Measurements from ENCODE around the gene CENPU. TPM values are rescaled to one million over a fixed set of nuclear protein-coding genes. Genes with fewer than 3 reads are reported as not detected.

CENPU gene
- total and polyA plus RNA-seq, 2 donors (not counting 1 experiment from before 2014, with no cell fraction given): 1.6 to 2.1 TPM

GRCh38 chr4:184649971-184650855 lies 83.7 kb downstream of the CENPU start:
- H3K4me2 ChIP-seq (replicated peaks; ENCODE audit: low read depth, low read length, poor library complexity, severe bottlenecking): peak overlapping the region; percentile 93
- ChIA-PET POLR2A (interaction anchor here (0.6 to 2.5 kb wide), 6 partner anchors 56 to 386 kb away, joined by 3 to 23 read pairs (median 4); partner anchors contain the start of genes CENPU and IRF2), CTCF (interaction anchor here (0.6 to 2.0 kb wide), 5 partner anchors 84 to 484 kb away, joined by 3 to 9 read pairs (median 4); partner anchors contain the start of gene CENPU)
- DNase-seq (no peak), ATAC-seq (ENCODE audit: low read depth) (no peak)
- H4K20me1 ChIP-seq (ENCODE audit: control insufficient read depth, insufficient read depth, low read length, poor library complexity, severe bottlenecking): peaks cover 15% of the 10 kb centered on the region
- H3K36me3 ChIP-seq (replicated peaks in 1 of 2; ENCODE audit: control extremely low read depth in 1 of 2, control insufficient read depth in 1 of 2, extremely low read depth in 1 of 2, insufficient read depth in 2 of 2, low read length in 1 of 2): peaks cover 0 to 1% of the 10 kb centered on the region in 2 experiments
- peaks cover 24 to 29% of the 10 kb centered on the region in 2 donors for H3K4me1 ChIP-seq (ENCODE audit: control insufficient read depth in 2 of 2, insufficient read depth in 2 of 2, low read length in 2 of 2)
- H3K27ac ChIP-seq (ENCODE audit: low read length in 2 of 2): peak overlapping the region; percentile 71 to 86
- H3K4me3 ChIP-seq (ENCODE audit: control extremely low read depth in 1 of 5, extremely low read depth in 1 of 5, insufficient read depth in 1 of 5, low read depth in 2 of 5, low read length in 4 of 5): peak overlapping the region; percentile 75 to 88 (median 85)
- Mint-ChIP-seq H3K4me1 (peaks cover 39% of the 10 kb centered on the region), H3K27ac (peak overlapping the region; percentile 94), H3K9me3 (ENCODE audit: insufficient read depth) (no peaks in the 10 kb centered on the region), H3K4me3 (peak overlapping the region; percentile 94), H3K27me3 (no peaks in the 10 kb centered on the region)
- H3K27me3 ChIP-seq (replicated peaks in 1 of 4; ENCODE audit: control extremely low read depth in 1 of 4, control insufficient read depth in 3 of 4, insufficient read depth in 4 of 4, low read length in 3 of 4): no peaks in the 10 kb centered on the region
- intact Hi-C loops (cut with micrococcal nuclease): loop anchor here (1.0 to 5.0 kb wide), 8 partner anchors 84 to 821 kb away; partner anchors contain the start of genes ACSL1, CCDC110, CENPU and SLC25A4
- peak overlapping the region; percentile 88 for H2AFZ ChIP-seq (ENCODE audit: insufficient read depth, low read depth, low read length, poor library complexity, severe bottlenecking)
- peaks cover 43% of the 10 kb centered on the region for H3K79me2 ChIP-seq (ENCODE audit: control insufficient read depth, insufficient read depth, low read length)
- no peaks in the 10 kb centered on the region for H3K9me3 ChIP-seq (ENCODE audit: control extremely low read depth in 1 of 3, control insufficient read depth in 2 of 3, insufficient read depth in 1 of 3, low read length in 2 of 3)
- H3K9ac ChIP-seq (ENCODE audit: low read length): peak overlapping the region; percentile 82
- 40% methylated on average over 16 of the region's 21 CpGs for WGBS (ENCODE audit: insufficient coverage)
- no peak for TF ChIP-seq CTCF (IDR thresholded peaks at IDR 0.05)
- TF ChIP-seq EZH2 (IDR thresholded peaks at IDR 0.05; ENCODE audit: borderline replicate concordance, insufficient read depth, low read depth, low read length, poor library complexity, severe bottlenecking): no peak
